ENCODE data around the gene PPP6R1. TPM values are rescaled to one million over a fixed set of nuclear protein-coding genes. Genes with fewer than 3 reads are reported as not detected.

The PPP6R1 gene
- total RNA-seq, 1 experiment from 2014 or later: 79.7 TPM

GRCh38 chr19:55213547-55213946 is 45.3 kb downstream of the PPP6R1 start:
- no peak overlapping the region for H3K4me2 ChIP-seq (ENCODE audit: insufficient read depth, insufficient read length, low read length)
- Mint-ChIP-seq H3K4me3 (no peak overlapping the region), H3K9me3 (peaks cover 24 to 46% of the 10 kb centered on the region in 2 experiments), H3K27me3 (ENCODE audit: low read depth) (peaks cover 45% of the 10 kb centered on the region), H3K36me3 (ENCODE audit: insufficient read depth in 1 of 3, low read depth in 3 of 3) (peaks cover 0 to 9% (median 6%) of the 10 kb centered on the region in 3 experiments; a peak in 5 of 7 replicates), H3K27ac (no peak overlapping the region), H3K4me1 (peaks cover 11 to 13% of the 10 kb centered on the region in 2 experiments)
- H2BK120ac ChIP-seq (ENCODE audit: low read depth, low read length, poor library complexity, severe bottlenecking): no peak overlapping the region
- no peak overlapping the region for H4K91ac ChIP-seq (ENCODE audit: insufficient read length, low read depth, low read length)
- H3K23ac ChIP-seq (ENCODE audit: insufficient read length, low read depth, low read length): no peak overlapping the region
- no peak overlapping the region for H3K9ac ChIP-seq (ENCODE audit: extremely low read depth, insufficient read length, low read length)
- no peaks in the 10 kb centered on the region for H3K79me1 ChIP-seq (ENCODE audit: insufficient read depth, low read depth, low read length, poor library complexity, severe bottlenecking)
- H3K9me3 ChIP-seq (ENCODE audit: control insufficient read depth, low read depth, low read length): no peaks in the 10 kb centered on the region
- H3K27ac ChIP-seq (ENCODE audit: insufficient read length, low read depth, low read length): no peak overlapping the region
- H4K5ac ChIP-seq (ENCODE audit: insufficient read length, low read depth, low read length): no peak overlapping the region
- no peak overlapping the region for H2BK12ac ChIP-seq (ENCODE audit: insufficient read length, low read depth, low read length)
- no peak for DNase-seq
- no peak overlapping the region for H2BK20ac ChIP-seq (ENCODE audit: low read depth, low read length, poor library complexity, severe bottlenecking)
- no peak overlapping the region for H3K56ac ChIP-seq (ENCODE audit: insufficient read length, low read depth, low read length)
- H3T11ph ChIP-seq (ENCODE audit: low read length): no peak overlapping the region
- H3K4me1 ChIP-seq (ENCODE audit: insufficient read depth, low read length): no peaks in the 10 kb centered on the region
- TF ChIP-seq, protein P1, sequence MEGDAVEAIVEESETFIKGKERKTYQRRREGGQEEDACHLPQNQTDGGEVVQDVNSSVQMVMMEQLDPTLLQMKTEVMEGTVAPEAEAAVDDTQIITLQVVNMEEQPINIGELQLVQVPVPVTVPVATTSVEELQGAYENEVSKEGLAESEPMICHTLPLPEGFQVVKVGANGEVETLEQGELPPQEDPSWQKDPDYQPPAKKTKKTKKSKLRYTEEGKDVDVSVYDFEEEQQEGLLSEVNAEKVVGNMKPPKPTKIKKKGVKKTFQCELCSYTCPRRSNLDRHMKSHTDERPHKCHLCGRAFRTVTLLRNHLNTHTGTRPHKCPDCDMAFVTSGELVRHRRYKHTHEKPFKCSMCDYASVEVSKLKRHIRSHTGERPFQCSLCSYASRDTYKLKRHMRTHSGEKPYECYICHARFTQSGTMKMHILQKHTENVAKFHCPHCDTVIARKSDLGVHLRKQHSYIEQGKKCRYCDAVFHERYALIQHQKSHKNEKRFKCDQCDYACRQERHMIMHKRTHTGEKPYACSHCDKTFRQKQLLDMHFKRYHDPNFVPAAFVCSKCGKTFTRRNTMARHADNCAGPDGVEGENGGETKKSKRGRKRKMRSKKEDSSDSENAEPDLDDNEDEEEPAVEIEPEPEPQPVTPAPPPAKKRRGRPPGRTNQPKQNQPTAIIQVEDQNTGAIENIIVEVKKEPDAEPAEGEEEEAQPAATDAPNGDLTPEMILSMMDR (conservative IDR thresholded peaks at IDR 0.05): no peak
- H2AK5ac ChIP-seq (ENCODE audit: insufficient read length, low read length): no peak overlapping the region
- no peak overlapping the region for H2BK15ac ChIP-seq (ENCODE audit: low read depth, low read length)
- no peak overlapping the region for H3K18ac ChIP-seq (ENCODE audit: insufficient read length, low read depth, low read length)
- no peak overlapping the region for H3K4ac ChIP-seq (ENCODE audit: low read depth, low read length)
- H2BK5ac ChIP-seq (ENCODE audit: insufficient read length, low read length): no peak overlapping the region
- H4K8ac ChIP-seq (replicated peaks; ENCODE audit: insufficient read length, low read depth, low read length): no peak overlapping the region
- no peak overlapping the region for H2AFZ ChIP-seq (ENCODE audit: low read length)
- WGBS (ENCODE audit: extremely low coverage, insufficient read length, low lambda C conversion rate): no CpG with 5 or more reads among the region's 7 CpGs
- peaks cover 2% of the 10 kb centered on the region for H4K20me1 ChIP-seq (ENCODE audit: control insufficient read depth, insufficient read depth, insufficient read length)
- no peaks in the 10 kb centered on the region for H3K79me2 ChIP-seq (ENCODE audit: insufficient read depth, low read length)
- H3K27me3 ChIP-seq (ENCODE audit: insufficient read depth, low read length): no peaks in the 10 kb centered on the region
- H3K23me2 ChIP-seq (ENCODE audit: insufficient read length, low read depth, low read length, poor library complexity, severe bottlenecking): peaks cover 3% of the 10 kb centered on the region
- H3K14ac ChIP-seq (ENCODE audit: insufficient read depth, low read length): no peak overlapping the region

All from H9 (cell line).